Measurements from ENCODE around the gene KSR1. TPM values are rescaled to one million over a fixed set of nuclear protein-coding genes. Genes with fewer than 3 reads are reported as not detected.
A peak's percentile ranks its signal among the peaks of the same experiment; 100 is the strongest.

Gene KSR1
- total RNA-seq, 1 donor from 2014 or later, result 90.2 TPM

DNA sequence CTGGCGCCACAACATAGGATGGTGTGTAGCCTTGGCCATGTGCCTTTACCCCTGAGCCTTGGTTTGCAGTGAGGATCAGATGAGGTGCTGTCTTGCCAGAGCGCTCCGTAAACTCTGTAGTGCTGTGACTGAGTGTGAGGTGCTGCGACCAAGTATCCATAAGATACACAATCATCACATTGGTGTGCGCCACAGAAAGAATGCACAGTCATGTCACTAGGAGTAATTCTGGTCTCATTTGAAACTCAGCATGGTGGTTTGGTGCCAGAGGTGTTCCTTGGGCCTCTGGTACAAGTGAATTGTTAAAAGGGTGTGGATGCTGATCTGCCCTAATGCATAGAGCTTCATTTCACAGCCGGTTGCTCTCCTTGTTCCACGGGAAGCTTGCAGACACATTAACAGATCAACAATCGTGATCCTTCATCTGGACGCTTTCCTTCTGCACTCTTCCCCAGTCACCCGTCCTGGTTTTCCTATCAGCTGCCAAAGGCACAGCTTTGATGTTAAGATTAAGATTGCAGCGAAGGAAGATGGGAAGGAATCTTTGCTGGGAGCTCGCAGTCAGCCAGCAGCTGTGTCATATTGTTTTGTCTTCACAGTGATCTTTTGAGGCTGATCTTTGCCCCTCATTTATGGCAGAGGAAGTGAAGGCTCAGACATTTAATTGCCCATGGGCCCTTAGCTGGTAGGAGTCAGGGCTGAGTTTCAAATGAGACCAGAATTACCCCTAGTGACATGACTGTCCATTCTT is 79.1 kb downstream of the KSR1 start:
- peaks cover 76% of the 10 kb centered on the region for H3K4me1 Mint-ChIP-seq (ENCODE audit: low read depth, unreplicated experiment)
- no peaks in the 10 kb centered on the region for H3K36me3 ChIP-seq (ENCODE audit: insufficient read depth, low read length)

GRCh38 chr17:27535975-27536374 is 79.7 kb downstream of the KSR1 start:
- peaks cover 76% of the 10 kb centered on the region for H3K4me1 Mint-ChIP-seq (ENCODE audit: low read depth, unreplicated experiment)
- H3K4me3 Mint-ChIP-seq (ENCODE audit: unreplicated experiment), result no peak overlapping the region
- peak overlapping the region; percentile 50 for H3K4me2 ChIP-seq (ENCODE audit: low read length)
- DNase-seq (ENCODE audit: low read depth), result peak; percentile 39
- no peaks in the 10 kb centered on the region for H3K27me3 ChIP-seq (ENCODE audit: insufficient read depth, low read length)
- TF ChIP-seq CTCF (IDR thresholded peaks at IDR 0.05; ENCODE audit: insufficient read depth, low read depth, low read length) (no peak), EZH2 (IDR thresholded peaks at IDR 0.05; ENCODE audit: insufficient read depth, low read length) (no peak)
- no peaks in the 10 kb centered on the region for H3K9me3 Mint-ChIP-seq (ENCODE audit: unreplicated experiment)
- H2AFZ ChIP-seq (ENCODE audit: low read depth, low read length), result no peak overlapping the region
- H3K9me3 ChIP-seq (ENCODE audit: insufficient read depth, low read depth, low read length), result no peaks in the 10 kb centered on the region
- peaks cover 75% of the 10 kb centered on the region for H3K79me2 ChIP-seq (ENCODE audit: insufficient read depth, low read length)
- H3K36me3 Mint-ChIP-seq (ENCODE audit: low read depth, unreplicated experiment), result peaks cover 8% of the 10 kb centered on the region
- H3K4me3 ChIP-seq (ENCODE audit: insufficient read depth, low read depth, low read length), result no peak overlapping the region
- H3K4me1 ChIP-seq (ENCODE audit: insufficient read depth, low read length), result peaks cover 55% of the 10 kb centered on the region
- H3K27me3 Mint-ChIP-seq (ENCODE audit: low read depth, unreplicated experiment), result no peaks in the 10 kb centered on the region
- peak overlapping the region; percentile 97 for H3K27ac Mint-ChIP-seq (ENCODE audit: unreplicated experiment)
- no peaks in the 10 kb centered on the region for H3K36me3 ChIP-seq (ENCODE audit: insufficient read depth, low read length)
- H3K9ac ChIP-seq (ENCODE audit: low read length), result peak overlapping the region; percentile 47
- peak overlapping the region; percentile 73 for H3K27ac ChIP-seq (ENCODE audit: low read depth, low read length)
- peaks cover 50% of the 10 kb centered on the region for H4K20me1 ChIP-seq (ENCODE audit: insufficient read depth, low read length)
- no peak for FAIRE-seq

More for the DNA sequence above, 79.1 kb downstream of the KSR1 start:
- TF ChIP-seq EZH2 (IDR thresholded peaks at IDR 0.05; ENCODE audit: insufficient read depth, low read length), result no peak
- no peak for TF ChIP-seq CTCF (IDR thresholded peaks at IDR 0.05; ENCODE audit: insufficient read depth, low read depth, low read length)
- Mint-ChIP-seq H3K36me3 (ENCODE audit: low read depth, unreplicated experiment) (peaks cover 8% of the 10 kb centered on the region), H3K27ac (ENCODE audit: unreplicated experiment) (peak overlapping the region; percentile 97), H3K27me3 (ENCODE audit: low read depth, unreplicated experiment) (no peaks in the 10 kb centered on the region), H3K9me3 (ENCODE audit: unreplicated experiment) (no peaks in the 10 kb centered on the region), H3K4me3 (ENCODE audit: unreplicated experiment) (no peak overlapping the region)
- peaks cover 48% of the 10 kb centered on the region for H3K4me1 ChIP-seq (ENCODE audit: insufficient read depth, low read length)
- H3K4me3 ChIP-seq (ENCODE audit: insufficient read depth, low read depth, low read length), result no peak overlapping the region
- no peaks in the 10 kb centered on the region for H3K27me3 ChIP-seq (ENCODE audit: insufficient read depth, low read length)
- DNase-seq (ENCODE audit: low read depth), result no peak
- H3K79me2 ChIP-seq (ENCODE audit: insufficient read depth, low read length), result peaks cover 77% of the 10 kb centered on the region
- FAIRE-seq, result peak; percentile 34
- H3K9ac ChIP-seq (ENCODE audit: low read length), result peak overlapping the region; percentile 47
- peak overlapping the region; percentile 73 for H3K27ac ChIP-seq (ENCODE audit: low read depth, low read length)
- no peak overlapping the region for H2AFZ ChIP-seq (ENCODE audit: low read depth, low read length)
- H3K4me2 ChIP-seq (ENCODE audit: low read length), result peak overlapping the region; percentile 50
- H4K20me1 ChIP-seq (ENCODE audit: insufficient read depth, low read length), result peaks cover 45% of the 10 kb centered on the region
- no peaks in the 10 kb centered on the region for H3K9me3 ChIP-seq (ENCODE audit: insufficient read depth, low read depth, low read length)

DNA sequence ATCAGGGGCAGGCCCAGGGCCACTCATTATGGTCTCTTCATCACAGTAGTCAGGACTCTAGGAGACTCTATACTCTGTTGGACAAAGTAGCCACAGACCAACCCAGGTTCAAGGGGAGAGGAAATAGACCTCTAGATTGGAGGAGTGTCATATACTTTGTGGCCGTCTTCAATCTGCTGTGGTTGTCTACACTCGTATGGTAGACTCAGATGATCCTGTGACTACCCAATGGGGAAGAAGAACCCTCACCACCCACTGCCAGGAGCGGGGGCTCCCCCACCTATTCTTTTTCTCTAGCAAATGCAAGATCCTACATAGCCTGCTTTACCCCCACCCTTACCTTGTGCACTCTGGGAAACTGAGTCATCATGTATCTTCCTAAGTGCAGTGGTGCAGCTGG is 80.5 kb downstream of the KSR1 start:
- H3K4me3 ChIP-seq (ENCODE audit: insufficient read depth, low read depth, low read length), result no peak overlapping the region
- no peak for TF ChIP-seq CTCF (IDR thresholded peaks at IDR 0.05; ENCODE audit: insufficient read depth, low read depth, low read length)
- no peak for TF ChIP-seq EZH2 (IDR thresholded peaks at IDR 0.05; ENCODE audit: insufficient read depth, low read length)
- H3K4me1 Mint-ChIP-seq (ENCODE audit: low read depth, unreplicated experiment), result peaks cover 76% of the 10 kb centered on the region
- H3K4me3 Mint-ChIP-seq (ENCODE audit: unreplicated experiment), result no peak overlapping the region
- H3K36me3 Mint-ChIP-seq (ENCODE audit: low read depth, unreplicated experiment), result peaks cover 8% of the 10 kb centered on the region
- H3K9me3 Mint-ChIP-seq (ENCODE audit: unreplicated experiment), result no peaks in the 10 kb centered on the region
- H3K36me3 ChIP-seq (ENCODE audit: insufficient read depth, low read length), result no peaks in the 10 kb centered on the region
- H3K9ac ChIP-seq (ENCODE audit: low read length), result no peak overlapping the region
- peaks cover 75% of the 10 kb centered on the region for H3K79me2 ChIP-seq (ENCODE audit: insufficient read depth, low read length)
- H3K27me3 Mint-ChIP-seq (ENCODE audit: low read depth, unreplicated experiment), result no peaks in the 10 kb centered on the region
- no peaks in the 10 kb centered on the region for H3K9me3 ChIP-seq (ENCODE audit: insufficient read depth, low read depth, low read length)
- no peak for FAIRE-seq
- peaks cover 61% of the 10 kb centered on the region for H3K4me1 ChIP-seq (ENCODE audit: insufficient read depth, low read length)
- no peaks in the 10 kb centered on the region for H3K27me3 ChIP-seq (ENCODE audit: insufficient read depth, low read length)
- peak overlapping the region; percentile 21 for H3K27ac Mint-ChIP-seq (ENCODE audit: unreplicated experiment)
- H4K20me1 ChIP-seq (ENCODE audit: insufficient read depth, low read length), result peaks cover 52% of the 10 kb centered on the region
- no peak overlapping the region for H3K27ac ChIP-seq (ENCODE audit: low read depth, low read length)
- DNase-seq (ENCODE audit: low read depth), result no peak
- no peak overlapping the region for H2AFZ ChIP-seq (ENCODE audit: low read depth, low read length)
- H3K4me2 ChIP-seq (ENCODE audit: low read length), result no peak overlapping the region
